Coronary artery (tissue), 2 donors: ENCODE results near the gene RAET1E.
"Not testable (repeated sequence)": the region's sequence is repeated elsewhere in the genome, so short reads cannot be mapped to it uniquely, and the experiment has no call there.

Experiments used
- DNase-seq: peaks from one replicate; pipeline ENCODE4 v3.0.0-alpha.2; 2017; ENCODE audit warnings: low spot score
- H3K27ac ChIP-seq, 2 donors: fragments of 200-600 bp; sonication (generic); one replicate each; pipeline ENCODE4 v1.5.1; 2016 to 2019
- H3K4me3 ChIP-seq: fragments of 200-600 bp; sonication (generic); 2 replicates; pipeline ENCODE4 v1.5.1; 2016; ENCODE audit warnings: mild to moderate bottlenecking, moderate library complexity
- CTCF ChIP-seq: fragments of 200-600 bp; sonication (generic); IDR thresholded peaks from one replicate; pipeline ENCODE4 v1.5.1; 2019; ENCODE audit warnings: antibody characterized with exemption

RAET1E gene

GRCh38 chr6:149851461-149852110 is 46.3 kb downstream of the RAET1E start:
- Histone ChIP-seq H3K4me3 (no peak overlapping the region), H3K27ac (no peak overlapping the region)
- TF ChIP-seq CTCF = no peak
- DNase-seq = no peak

GRCh38 chr6:149848343-149848742 is 49.6 kb downstream of the RAET1E start:
- not testable (repeated sequence) for H3K27ac ChIP-seq, DNase-seq, H3K4me3 ChIP-seq
